PFSK-1 (cell line): ENCODE data around the gene CDHR2.

ENCODE experiments used
- FOXP2 ChIP-seq: optimal IDR thresholded peaks from 2 replicates; pipeline ENCODE3; 2011; ENCODE audit warnings: borderline replicate concordance, control low read depth, inconsistent platforms; ENCODE audit not compliant: insufficient read depth; ENCODE audit errors: extremely low read length, extremely low read depth
- POLR2AphosphoS5 ChIP-seq: IDR thresholded peaks from 2 replicates; pipeline ENCODE4 v1.6.1; 2012; ENCODE audit warnings: low read depth, mild to moderate bottlenecking, control low read depth, low read length, moderate library complexity
- REST ChIP-seq, 2 experiments: IDR thresholded peaks; 2 replicates each; pipeline versions ENCODE4 v1.6.1 to v1.8.0; 2011 to 2012; ENCODE audit warnings: low read depth in 2 of 2, low read length in 2 of 2, control low read depth in 1 of 2, inconsistent platforms in 1 of 2, mild to moderate bottlenecking in 1 of 2, moderate library complexity in 1 of 2; ENCODE audit not compliant: insufficient read depth in 1 of 2
- SIN3A ChIP-seq: IDR thresholded peaks from 2 replicates; pipeline ENCODE4 v1.6.1; 2012; ENCODE audit warnings: mild to moderate bottlenecking, low read length, moderate library complexity, borderline replicate concordance; ENCODE audit not compliant: insufficient read depth

- TF ChIP-seq POLR2AphosphoS5, result no peak
- no peak for TF ChIP-seq REST (IDR thresholded peaks at IDR 0.05; ENCODE audit: insufficient read depth in 1 of 2, low read depth in 2 of 2, low read length in 2 of 2)
- TF ChIP-seq SIN3A, result no peak
- no peak for TF ChIP-seq FOXP2
Observed at GRCh38 chr5:176630681-176631222, 81.6 kb downstream of the CDHR2 start.
